Loucy (cell line): ENCODE results near the gene KLHL14.

Experiments used
- EZH2phosphoT487 ChIP-seq: fragments of 200-600 bp; IDR thresholded peaks from 2 replicates; pipeline ENCODE4 v1.6.1; 2018; ENCODE audit warnings: antibody characterized with exemption, mild to moderate bottlenecking, moderate library complexity, borderline replicate concordance
- TF ChIP-seq, protein P1 (sequence below): fragments of 200-600 bp; sonication (generic); conservative IDR thresholded peaks from 2 replicates; pipeline ENCODE4 v1.5.1; 2014; ENCODE audit warnings: mild to moderate bottlenecking, antibody characterized with exemption, low read length

DNA sequence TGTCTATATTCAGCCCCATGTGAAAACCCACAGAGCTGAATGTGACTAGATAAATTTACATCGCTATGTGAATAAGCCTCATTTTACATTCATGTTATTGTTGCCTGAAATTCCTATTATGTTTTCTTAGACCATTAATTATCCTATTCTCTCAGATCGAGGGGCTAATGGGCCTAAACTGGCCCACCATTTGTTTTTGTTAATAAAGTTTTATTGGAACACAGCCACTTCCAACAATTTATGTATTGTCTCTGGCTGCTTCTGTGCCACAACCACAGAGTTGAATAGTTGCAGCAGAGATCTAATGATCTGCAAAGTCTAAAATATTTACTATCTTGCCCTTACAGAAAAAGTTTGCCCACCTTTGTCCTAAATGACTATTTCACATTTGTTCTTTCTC is 61.0 kb downstream of the KLHL14 start:
- TF ChIP-seq, protein P1, sequence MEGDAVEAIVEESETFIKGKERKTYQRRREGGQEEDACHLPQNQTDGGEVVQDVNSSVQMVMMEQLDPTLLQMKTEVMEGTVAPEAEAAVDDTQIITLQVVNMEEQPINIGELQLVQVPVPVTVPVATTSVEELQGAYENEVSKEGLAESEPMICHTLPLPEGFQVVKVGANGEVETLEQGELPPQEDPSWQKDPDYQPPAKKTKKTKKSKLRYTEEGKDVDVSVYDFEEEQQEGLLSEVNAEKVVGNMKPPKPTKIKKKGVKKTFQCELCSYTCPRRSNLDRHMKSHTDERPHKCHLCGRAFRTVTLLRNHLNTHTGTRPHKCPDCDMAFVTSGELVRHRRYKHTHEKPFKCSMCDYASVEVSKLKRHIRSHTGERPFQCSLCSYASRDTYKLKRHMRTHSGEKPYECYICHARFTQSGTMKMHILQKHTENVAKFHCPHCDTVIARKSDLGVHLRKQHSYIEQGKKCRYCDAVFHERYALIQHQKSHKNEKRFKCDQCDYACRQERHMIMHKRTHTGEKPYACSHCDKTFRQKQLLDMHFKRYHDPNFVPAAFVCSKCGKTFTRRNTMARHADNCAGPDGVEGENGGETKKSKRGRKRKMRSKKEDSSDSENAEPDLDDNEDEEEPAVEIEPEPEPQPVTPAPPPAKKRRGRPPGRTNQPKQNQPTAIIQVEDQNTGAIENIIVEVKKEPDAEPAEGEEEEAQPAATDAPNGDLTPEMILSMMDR, result no peak
- TF ChIP-seq EZH2phosphoT487, result no peak
